HG03135 (cell line): ENCODE results near the gene S100PBP.
"Not testable (repeated sequence)": the region's sequence is repeated elsewhere in the genome, so short reads cannot be mapped to it uniquely, and the experiment has no call there.

Experiments
- ATAC-seq: cut with Tn5 transposase; IDR thresholded peaks from one replicate; pipeline ENCODE4 v1.9.1; 2021; ENCODE audit warnings: mild to moderate bottlenecking, moderate library complexity; ENCODE audit not compliant: unreplicated experiment

Gene S100PBP

DNA sequence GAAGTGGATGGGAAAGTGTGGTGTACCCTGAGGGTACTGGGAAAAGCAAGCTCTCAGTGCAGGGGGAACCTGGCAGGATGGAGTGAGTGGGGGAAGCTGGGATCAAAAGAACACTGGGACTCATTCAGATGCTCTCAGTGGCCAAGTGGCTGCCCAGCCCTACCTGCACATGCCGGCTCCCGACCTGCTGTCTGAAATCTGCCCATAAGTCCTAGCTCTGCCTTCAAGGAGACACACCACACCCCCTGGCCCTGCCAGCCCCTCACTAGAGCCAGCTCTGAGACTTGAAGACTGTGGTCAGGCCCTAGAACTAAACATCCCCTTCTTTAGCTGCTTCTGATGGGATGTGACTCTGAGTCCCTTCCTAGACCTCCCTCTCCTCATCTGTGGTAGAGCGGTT lies 81.5 kb downstream of the S100PBP start:
- ATAC-seq, result no peak

- no peak for ATAC-seq
Observed at GRCh38 chr1:32899586-32900296, 82.3 kb downstream of the S100PBP start.

DNA sequence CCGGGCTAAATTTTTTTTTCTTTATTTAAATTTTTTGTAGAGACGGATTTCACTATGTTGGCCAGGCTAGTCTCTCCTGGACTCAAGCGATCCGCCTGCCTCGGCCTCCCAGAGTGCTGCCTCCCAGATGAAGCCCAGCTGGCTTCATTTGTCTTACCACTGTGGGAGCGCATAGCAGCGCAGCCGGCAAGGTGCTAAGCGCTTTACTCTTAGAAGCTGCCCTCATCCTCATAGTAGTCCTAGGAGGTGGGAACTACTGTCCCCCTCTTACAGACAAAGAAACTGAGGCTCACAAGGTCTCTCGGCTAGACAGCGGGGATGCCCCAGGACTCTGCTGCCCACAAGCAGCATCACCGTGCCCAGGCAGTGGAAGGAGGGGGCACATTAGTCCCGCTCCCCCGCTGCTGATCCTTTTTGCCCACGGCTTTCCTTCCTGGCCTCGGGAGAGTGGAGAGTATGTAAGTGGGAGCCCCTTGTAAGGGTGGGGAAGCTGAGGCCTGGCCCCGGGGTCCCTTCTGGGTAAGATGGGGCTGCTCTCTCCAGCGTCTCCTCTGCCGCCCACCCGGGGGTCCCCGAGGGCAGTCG lies 83.0 kb downstream of the S100PBP start:
- no peak for ATAC-seq

DNA sequence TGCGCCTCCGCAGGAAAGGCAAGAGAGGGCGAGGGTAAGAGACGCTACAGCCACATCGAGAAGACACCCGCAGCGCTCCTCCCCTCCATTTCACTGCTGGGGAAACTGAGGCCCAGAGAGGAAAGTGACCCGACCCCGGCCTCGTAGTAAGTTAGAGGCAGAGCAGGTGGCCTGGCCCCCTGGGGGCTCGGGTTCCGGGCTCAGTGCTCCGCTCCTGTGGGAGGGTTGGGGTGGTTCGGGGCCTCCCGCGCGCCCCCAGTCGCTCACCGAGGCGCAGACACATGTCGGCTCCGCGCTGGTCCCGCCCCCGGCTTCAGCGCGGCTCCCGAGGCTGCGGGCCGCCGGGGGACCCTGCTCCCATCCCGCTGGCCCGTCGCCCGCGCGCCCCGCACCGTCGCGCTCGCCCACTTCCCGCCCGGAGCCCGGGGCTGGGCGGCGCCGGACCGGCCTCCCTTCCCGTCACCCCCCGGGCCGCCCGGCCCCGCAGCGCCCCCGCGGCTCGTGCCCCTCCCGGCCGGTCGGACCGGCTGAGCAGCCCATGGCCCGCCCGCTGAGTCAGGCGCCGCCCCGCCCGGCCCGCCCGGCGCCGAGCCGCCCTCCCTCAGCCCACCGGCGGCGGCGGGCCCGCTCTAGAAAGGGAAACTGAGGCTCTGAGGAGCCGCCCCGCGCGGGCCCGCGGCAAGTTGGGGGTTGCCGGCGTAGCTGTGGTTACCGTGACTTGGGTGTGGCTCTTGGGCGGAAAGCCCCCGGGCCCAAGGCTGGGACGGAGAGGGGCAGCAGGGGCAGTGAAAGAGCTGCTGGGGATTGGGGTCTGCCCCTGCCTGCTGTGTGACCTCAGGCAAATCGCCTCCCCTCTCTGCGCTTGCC lies 83.7 kb downstream of the S100PBP start, which contains the start of gene TMEM54:
Gene TMEM54 (minus strand): TSS at position 434 of the 867 bp plus-strand sequence. CDS start 151 bp downstream, at position 283.
- no peak for ATAC-seq

DNA sequence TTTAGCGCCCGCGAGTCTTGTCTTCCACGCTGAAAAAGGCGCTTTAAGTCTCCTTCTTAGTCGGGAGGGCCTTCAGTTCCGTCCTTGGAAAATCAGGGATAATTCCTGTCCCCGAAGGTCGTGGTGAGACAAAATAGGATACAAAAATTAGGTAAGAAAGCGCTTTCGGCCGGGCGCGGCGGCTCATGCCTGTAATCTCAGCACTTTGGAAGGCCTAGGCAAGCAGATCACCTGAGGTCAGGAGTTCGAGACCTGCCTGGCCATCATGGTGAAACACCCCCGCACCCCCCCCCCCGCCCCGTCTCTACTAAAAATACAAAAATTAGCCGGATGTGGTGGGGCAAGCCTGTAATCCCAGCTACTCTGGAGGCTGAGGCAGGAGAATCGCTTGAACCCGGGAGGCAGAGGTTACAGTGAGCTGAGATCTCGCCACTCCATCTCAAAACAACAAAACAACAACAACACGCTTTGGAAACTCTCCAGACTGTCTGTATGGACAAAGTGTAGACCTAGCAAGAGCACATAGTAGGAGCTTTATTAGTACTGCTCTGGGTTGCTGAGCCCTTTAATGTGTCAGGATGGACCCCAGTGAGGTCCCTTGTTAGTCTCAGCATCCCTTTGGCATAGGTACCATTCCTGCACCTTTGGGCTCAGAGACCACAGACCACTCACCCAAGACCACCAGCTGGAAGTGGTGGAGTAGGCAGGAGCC lies 84.5 kb downstream of the S100PBP start:
- no peak for ATAC-seq

GRCh38 chr1:32902535-32902920 lies 85.1 kb downstream of the S100PBP start:
- ATAC-seq, result no peak

GRCh38 chr1:32903991-32904785 lies 86.7 kb downstream of the S100PBP start:
- no peak for ATAC-seq

- ATAC-seq, result no peak
Observed at GRCh38 chr1:32904797-32905196, 87.3 kb downstream of the S100PBP start.

- ATAC-seq, result not testable (repeated sequence)
Observed at GRCh38 chr1:32905588-32905987, 88.1 kb downstream of the S100PBP start.

DNA sequence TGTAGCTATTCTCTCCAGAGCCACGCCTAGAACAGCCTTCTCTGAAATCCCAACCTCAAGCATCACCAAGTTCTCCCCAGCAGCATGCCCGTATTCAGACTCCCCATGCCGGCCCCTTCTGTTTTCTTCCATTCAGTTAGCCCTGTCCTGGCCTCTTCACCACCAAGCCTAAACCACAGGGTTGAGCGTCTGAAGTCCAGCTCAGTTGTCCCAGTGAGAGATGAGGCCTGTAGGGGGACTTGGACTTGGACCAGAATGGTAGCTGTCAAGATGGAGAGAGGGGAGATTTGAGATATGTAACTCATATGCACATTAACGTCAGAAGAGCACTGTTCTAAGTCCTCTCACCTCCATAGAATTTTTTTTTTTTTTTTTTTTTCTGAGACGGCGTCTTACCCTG lies 89.2 kb downstream of the S100PBP start:
- no peak for ATAC-seq

DNA sequence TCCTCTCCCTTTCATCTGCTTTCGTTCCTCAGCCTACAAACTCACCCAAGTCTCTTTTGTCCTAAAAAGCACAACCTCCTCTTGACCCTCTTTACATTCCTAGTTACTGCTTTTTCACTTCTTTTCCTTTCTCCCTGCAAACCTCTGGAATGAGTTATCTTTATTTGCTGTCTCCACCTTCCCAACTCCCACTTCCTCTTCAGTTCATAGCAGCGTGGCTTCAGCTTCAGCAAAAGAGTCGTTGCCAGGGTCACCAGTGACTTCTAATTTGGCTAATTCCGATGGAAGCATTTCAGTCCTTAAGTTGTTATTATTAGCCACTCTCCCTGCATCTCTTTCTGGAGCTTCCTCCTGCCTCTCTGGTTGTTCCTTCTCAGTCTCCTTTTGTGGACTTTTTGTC lies 90.0 kb downstream of the S100PBP start:
- ATAC-seq, result no peak
